ENCODE measurements around the gene TMEM119. TPM values are rescaled to one million over a fixed set of nuclear protein-coding genes. Genes with fewer than 3 reads are reported as not detected.

Gene TMEM119
- total RNA-seq, 1 donor from 2014 or later: 0.36 TPM

DNA sequence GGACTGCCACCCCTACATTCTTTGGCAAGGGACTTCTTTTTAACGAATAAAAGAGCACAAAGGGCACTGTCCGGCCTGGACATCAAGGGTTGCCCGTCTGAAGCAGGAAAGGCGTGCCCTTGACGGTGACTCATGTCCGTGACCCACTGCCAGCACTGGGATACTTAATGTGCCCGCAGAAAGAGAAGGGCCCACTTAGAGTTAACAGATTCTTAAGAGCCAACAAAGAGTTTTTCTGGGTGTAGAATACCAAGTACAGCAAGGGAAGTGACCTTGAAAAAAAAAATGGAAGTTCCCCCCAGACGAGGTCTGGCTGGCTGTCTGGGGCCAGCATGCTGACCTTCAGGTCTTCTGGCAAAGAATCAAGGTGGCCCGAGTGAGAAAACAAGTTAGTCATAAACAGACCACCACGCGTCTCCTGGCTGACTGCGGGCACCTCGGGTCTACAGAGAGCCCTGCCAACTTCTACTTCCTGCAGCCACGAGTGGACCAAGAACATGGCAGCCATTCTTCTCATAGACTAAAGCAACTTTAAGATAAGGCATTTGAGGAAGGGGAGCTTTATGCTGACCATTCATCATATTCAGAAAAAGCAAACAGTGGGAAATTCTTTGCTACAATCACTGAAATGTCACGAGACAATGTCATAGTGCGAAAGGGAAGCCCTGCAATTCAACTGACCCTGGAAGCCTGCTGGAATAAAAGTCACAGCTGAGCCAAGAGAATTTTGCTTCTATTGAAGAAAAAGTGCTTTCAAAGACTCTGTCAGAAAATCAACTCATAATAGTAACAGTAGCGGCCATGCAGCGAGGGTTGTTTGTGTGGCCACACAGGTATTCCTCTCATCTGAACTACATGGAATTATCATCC, 46.3 kb upstream of the TMEM119 start:
- DNase-seq (ENCODE audit: low spot score): no peak
- no peak overlapping the region for H3K27ac Mint-ChIP-seq (ENCODE audit: unreplicated experiment)

DNA sequence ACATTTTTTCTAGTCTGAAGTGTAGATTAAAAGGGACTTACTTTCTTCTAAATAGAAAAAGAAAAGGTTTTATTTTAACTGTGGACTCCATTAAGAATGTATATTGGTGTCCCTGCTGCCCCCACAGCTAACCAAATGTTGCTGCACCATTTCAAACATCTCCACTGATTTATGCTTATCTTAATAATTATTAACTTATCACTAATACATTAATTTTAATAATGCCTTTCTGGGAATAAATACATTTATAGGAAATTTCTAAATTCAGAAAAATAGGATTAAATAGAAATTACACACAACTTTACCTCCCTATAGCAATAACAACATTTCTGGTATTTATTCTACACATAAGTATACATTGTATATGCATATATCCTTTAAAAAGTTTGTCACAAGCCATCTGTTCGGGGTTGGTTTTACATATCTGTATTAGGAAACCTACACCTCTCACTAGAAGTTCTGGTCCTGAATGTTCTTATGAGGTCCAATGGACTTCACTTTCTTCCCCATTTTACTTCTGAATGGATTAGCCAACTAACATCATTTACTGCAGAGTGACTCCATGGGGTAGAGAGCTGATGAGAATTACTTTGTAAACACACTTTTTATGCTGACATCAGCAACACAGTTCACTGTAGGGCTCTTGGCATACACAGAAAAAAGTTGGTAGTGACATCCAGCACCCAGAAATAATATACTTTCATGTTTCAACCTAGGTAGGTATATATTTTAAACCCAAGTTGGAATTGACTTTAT, 45.2 kb upstream of the TMEM119 start:
- H3K4me3 Mint-ChIP-seq (ENCODE audit: unreplicated experiment): no peak overlapping the region
- H3K9me3 Mint-ChIP-seq (ENCODE audit: unreplicated experiment): no peaks in the 10 kb centered on the region
- H3K36me3 Mint-ChIP-seq (ENCODE audit: low read depth, unreplicated experiment): peaks cover 44% of the 10 kb centered on the region
- H3K27ac Mint-ChIP-seq (ENCODE audit: unreplicated experiment): no peak overlapping the region
- DNase-seq (ENCODE audit: low spot score): no peak
- TF ChIP-seq CTCF (IDR thresholded peaks at IDR 0.05; ENCODE audit: unreplicated experiment): no peak
- H3K4me1 Mint-ChIP-seq (ENCODE audit: unreplicated experiment): peaks cover 57% of the 10 kb centered on the region
- peaks cover 13% of the 10 kb centered on the region for H3K27me3 Mint-ChIP-seq (ENCODE audit: unreplicated experiment)

More for the DNA sequence above, 46.3 kb upstream of the TMEM119 start:
- Mint-ChIP-seq H3K27me3 (ENCODE audit: unreplicated experiment) (peaks cover 13% of the 10 kb centered on the region), H3K4me1 (ENCODE audit: unreplicated experiment) (peaks cover 49% of the 10 kb centered on the region), H3K4me3 (ENCODE audit: unreplicated experiment) (peak overlapping the region; percentile 56), H3K9me3 (ENCODE audit: unreplicated experiment) (no peaks in the 10 kb centered on the region), H3K36me3 (ENCODE audit: low read depth, unreplicated experiment) (peaks cover 51% of the 10 kb centered on the region)
- TF ChIP-seq CTCF (IDR thresholded peaks at IDR 0.05; ENCODE audit: unreplicated experiment): no peak

- Mint-ChIP-seq H3K4me3 (ENCODE audit: unreplicated experiment) (peak overlapping the region; percentile 58), H3K4me1 (ENCODE audit: unreplicated experiment) (peaks cover 55% of the 10 kb centered on the region), H3K9me3 (ENCODE audit: unreplicated experiment) (no peaks in the 10 kb centered on the region), H3K36me3 (ENCODE audit: low read depth, unreplicated experiment) (peaks cover 38% of the 10 kb centered on the region), H3K27me3 (ENCODE audit: unreplicated experiment) (peaks cover 13% of the 10 kb centered on the region), H3K27ac (ENCODE audit: unreplicated experiment) (peak overlapping the region; percentile 23)
- DNase-seq (ENCODE audit: low spot score): no peak
- TF ChIP-seq CTCF (IDR thresholded peaks at IDR 0.05; ENCODE audit: unreplicated experiment): no peak
These were observed 44.5 kb upstream of the TMEM119 start for GRCh38 chr12:108642269-108642870.

GRCh38 chr12:108641446-108642268, 43.8 kb upstream of the TMEM119 start:
- Mint-ChIP-seq H3K36me3 (ENCODE audit: low read depth, unreplicated experiment) (peaks cover 38% of the 10 kb centered on the region), H3K9me3 (ENCODE audit: unreplicated experiment) (no peaks in the 10 kb centered on the region), H3K4me3 (ENCODE audit: unreplicated experiment) (peak overlapping the region; percentile 58), H3K27ac (ENCODE audit: unreplicated experiment) (peak overlapping the region; percentile 64), H3K4me1 (ENCODE audit: unreplicated experiment) (peaks cover 52% of the 10 kb centered on the region), H3K27me3 (ENCODE audit: unreplicated experiment) (peaks cover 13% of the 10 kb centered on the region)
- no peak for TF ChIP-seq CTCF (IDR thresholded peaks at IDR 0.05; ENCODE audit: unreplicated experiment)
- DNase-seq (ENCODE audit: low spot score): no peak
